HG03025 (cell line): Measurements from ENCODE around the gene BTBD18.
A peak's percentile ranks its signal among the peaks of the same experiment; 100 is the strongest.

ENCODE experiments used
- ATAC-seq: cut with Tn5 transposase; IDR thresholded peaks from one replicate; pipeline ENCODE4 v1.9.1; 2021; ENCODE audit warnings: mild to moderate bottlenecking, moderate library complexity; ENCODE audit not compliant: unreplicated experiment, low FRiP score

BTBD18 gene

GRCh38 chr11:57776577-57777210, 25.1 kb upstream of the BTBD18 start:
- no peak for ATAC-seq

GRCh38 chr11:57776031-57776521, 24.5 kb upstream of the BTBD18 start:
- no peak for ATAC-seq

GRCh38 chr11:57775491-57775890, 23.9 kb upstream of the BTBD18 start:
- ATAC-seq = no peak

- no peak for ATAC-seq
These were observed 21.5 kb upstream of the BTBD18 start for GRCh38 chr11:57773026-57773598.

- ATAC-seq = no peak
These were observed 20.9 kb upstream of the BTBD18 start for GRCh38 chr11:57772562-57772961.

GRCh38 chr11:57771365-57771764, 19.7 kb upstream of the BTBD18 start:
- no peak for ATAC-seq

GRCh38 chr11:57770793-57771192, 19.2 kb upstream of the BTBD18 start:
- ATAC-seq = no peak

GRCh38 chr11:57764972-57765371, 13.4 kb upstream of the BTBD18 start:
- no peak for ATAC-seq

GRCh38 chr11:57764566-57764965, 12.9 kb upstream of the BTBD18 start:
- no peak for ATAC-seq

- no peak for ATAC-seq
These were observed 12.4 kb upstream of the BTBD18 start for GRCh38 chr11:57764021-57764420.

- no peak for ATAC-seq
These were observed 11.9 kb upstream of the BTBD18 start for GRCh38 chr11:57763568-57763967.

GRCh38 chr11:57762235-57762861, 10.7 kb upstream of the BTBD18 start:
- ATAC-seq = no peak

- peak; percentile 85 for ATAC-seq
These were observed 9.9 kb upstream of the BTBD18 start, which contains the start of gene CTNND1 for GRCh38 chr11:57761301-57762234. Gene CTNND1 (plus strand): TSS chr11:57761802. CDS start chr11:57791479, 29,677 bp downstream.

GRCh38 chr11:57758174-57758573, 6.6 kb upstream of the BTBD18 start:
- no peak for ATAC-seq

- no peak for ATAC-seq
These were observed 1.3 kb upstream of the BTBD18 start for GRCh38 chr11:57752954-57753353.

GRCh38 chr11:57751176-57751575, 443 bp downstream of the BTBD18 start:
- no peak for ATAC-seq

- no peak for ATAC-seq
These were observed 4.7 kb downstream of the BTBD18 start for GRCh38 chr11:57746920-57747319.

- ATAC-seq = no peak
These were observed 6.4 kb downstream of the BTBD18 start for GRCh38 chr11:57745206-57745605.

GRCh38 chr11:57744357-57744756, 7.3 kb downstream of the BTBD18 start:
- no peak for ATAC-seq

GRCh38 chr11:57742087-57742452, 9.5 kb downstream of the BTBD18 start:
- ATAC-seq = no peak
